Esophagus squamous epithelium (tissue), 4 donors: Measurements from ENCODE around the gene ARFRP1.

ENCODE experiments used
- CTCF ChIP-seq, 6 experiments: fragments of 450-650 bp in 4 of 6; fragments of 200-600 bp in 2 of 6; sonication (generic) in 2 of 6; IDR thresholded peaks; one replicate each; pipeline ENCODE4 v1.5.1; 2016 to 2019; ENCODE audit warnings: antibody characterized with exemption in 6 of 6, mild to moderate bottlenecking in 4 of 6, moderate library complexity in 4 of 6
- POLR2A ChIP-seq, 4 donors: fragments of 450-650 bp; IDR thresholded peaks; one replicate each; pipeline ENCODE4 v1.6.1; 2017; ENCODE audit warnings: antibody characterized with exemption in 4 of 4, mild to moderate bottlenecking in 4 of 4, moderate library complexity in 3 of 4

- TF ChIP-seq CTCF (IDR thresholded peaks at IDR 0.05) = no peak
- TF ChIP-seq POLR2A (IDR thresholded peaks at IDR 0.05) = no peak
Observed at GRCh38 chr20:63664143-63664851, 43.5 kb downstream of the ARFRP1 start.
